GM12801 (cell line): ENCODE data around the gene PTCSC3.

Experiments used
- TF ChIP-seq, protein P1 (sequence below): IDR thresholded peaks from one replicate; pipeline ENCODE4 v1.5.1; 2011; ENCODE audit warnings: control low read depth; ENCODE audit not compliant: insufficient read length; ENCODE audit errors: extremely low read depth

The PTCSC3 gene

DNA sequence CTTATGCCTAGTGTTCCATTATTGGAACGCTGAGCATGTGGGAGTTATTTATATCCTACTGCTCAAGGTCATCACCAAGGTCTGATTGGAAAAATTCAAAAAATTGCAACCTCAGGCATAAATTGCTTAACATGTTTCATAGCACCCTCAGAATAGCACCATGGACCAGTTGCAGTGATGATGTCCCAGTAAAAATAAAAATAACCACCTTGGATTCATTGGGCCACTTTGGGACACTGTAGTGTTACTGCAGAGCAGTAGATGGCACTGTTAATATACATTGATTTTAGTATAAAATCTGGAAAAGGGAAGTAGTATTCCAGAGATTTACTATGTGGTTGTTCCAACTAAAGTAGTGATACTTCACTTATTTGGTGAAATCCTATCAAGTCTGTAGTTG lies 31.0 kb upstream of the PTCSC3 start:
- TF ChIP-seq, protein P1, sequence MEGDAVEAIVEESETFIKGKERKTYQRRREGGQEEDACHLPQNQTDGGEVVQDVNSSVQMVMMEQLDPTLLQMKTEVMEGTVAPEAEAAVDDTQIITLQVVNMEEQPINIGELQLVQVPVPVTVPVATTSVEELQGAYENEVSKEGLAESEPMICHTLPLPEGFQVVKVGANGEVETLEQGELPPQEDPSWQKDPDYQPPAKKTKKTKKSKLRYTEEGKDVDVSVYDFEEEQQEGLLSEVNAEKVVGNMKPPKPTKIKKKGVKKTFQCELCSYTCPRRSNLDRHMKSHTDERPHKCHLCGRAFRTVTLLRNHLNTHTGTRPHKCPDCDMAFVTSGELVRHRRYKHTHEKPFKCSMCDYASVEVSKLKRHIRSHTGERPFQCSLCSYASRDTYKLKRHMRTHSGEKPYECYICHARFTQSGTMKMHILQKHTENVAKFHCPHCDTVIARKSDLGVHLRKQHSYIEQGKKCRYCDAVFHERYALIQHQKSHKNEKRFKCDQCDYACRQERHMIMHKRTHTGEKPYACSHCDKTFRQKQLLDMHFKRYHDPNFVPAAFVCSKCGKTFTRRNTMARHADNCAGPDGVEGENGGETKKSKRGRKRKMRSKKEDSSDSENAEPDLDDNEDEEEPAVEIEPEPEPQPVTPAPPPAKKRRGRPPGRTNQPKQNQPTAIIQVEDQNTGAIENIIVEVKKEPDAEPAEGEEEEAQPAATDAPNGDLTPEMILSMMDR = no peak

GRCh38 chr14:36204461-36205073 lies 28.0 kb upstream of the PTCSC3 start:
- TF ChIP-seq, protein P1 = no peak

GRCh38 chr14:36198378-36198777 lies 21.9 kb upstream of the PTCSC3 start:
- TF ChIP-seq, protein P1 = no peak

DNA sequence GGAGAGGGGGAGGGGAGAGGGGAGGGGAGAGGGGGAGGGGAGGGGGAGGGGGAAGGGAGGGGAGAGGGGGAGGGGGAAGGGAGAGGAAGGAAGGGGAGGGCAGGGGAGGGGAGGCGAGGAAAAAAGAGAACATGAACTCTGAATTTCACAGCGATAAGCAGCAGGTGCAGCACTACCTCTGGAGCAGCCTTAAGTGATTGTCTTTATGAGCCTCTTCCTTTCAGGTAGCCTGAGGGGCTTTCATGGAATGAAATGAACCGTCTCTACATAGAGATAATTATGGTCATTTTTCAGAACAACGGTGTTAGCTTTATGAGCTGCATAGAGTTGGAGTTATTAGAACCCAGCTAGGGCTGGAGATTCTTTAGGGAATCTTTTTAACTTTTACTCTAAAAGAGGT lies 18.1 kb upstream of the PTCSC3 start:
- TF ChIP-seq, protein P1 = no peak

DNA sequence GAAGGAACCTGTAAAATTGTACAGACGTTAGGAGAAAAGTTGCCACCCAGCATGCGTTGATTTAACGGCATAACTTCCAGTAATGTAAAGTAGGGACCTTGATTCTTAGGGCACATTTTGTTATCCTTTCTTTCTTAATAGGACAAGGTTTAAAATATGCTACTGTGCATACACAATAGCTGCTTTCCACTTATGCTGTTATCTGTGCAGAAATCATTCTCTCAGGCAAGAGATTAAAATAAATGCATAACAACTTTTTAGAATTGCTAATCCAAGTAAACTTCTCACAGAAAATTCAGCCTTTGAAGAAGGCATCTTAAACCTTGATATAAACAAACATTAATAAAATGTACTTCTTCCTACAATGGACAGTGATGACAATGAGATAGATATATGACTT lies 16.0 kb upstream of the PTCSC3 start:
- TF ChIP-seq, protein P1 = no peak

- TF ChIP-seq, protein P1 = no peak
Measured at GRCh38 chr14:36183402-36183801, 6.9 kb upstream of the PTCSC3 start.

- TF ChIP-seq, protein P1 = no peak
Measured at GRCh38 chr14:36181417-36181816, 4.9 kb upstream of the PTCSC3 start.
